ENCODE measurements around the gene TNIP2.
"Not testable (repeated sequence)": the region's sequence is repeated elsewhere in the genome, so short reads cannot be mapped to it uniquely, and the experiment has no call there.

TNIP2 gene

DNA sequence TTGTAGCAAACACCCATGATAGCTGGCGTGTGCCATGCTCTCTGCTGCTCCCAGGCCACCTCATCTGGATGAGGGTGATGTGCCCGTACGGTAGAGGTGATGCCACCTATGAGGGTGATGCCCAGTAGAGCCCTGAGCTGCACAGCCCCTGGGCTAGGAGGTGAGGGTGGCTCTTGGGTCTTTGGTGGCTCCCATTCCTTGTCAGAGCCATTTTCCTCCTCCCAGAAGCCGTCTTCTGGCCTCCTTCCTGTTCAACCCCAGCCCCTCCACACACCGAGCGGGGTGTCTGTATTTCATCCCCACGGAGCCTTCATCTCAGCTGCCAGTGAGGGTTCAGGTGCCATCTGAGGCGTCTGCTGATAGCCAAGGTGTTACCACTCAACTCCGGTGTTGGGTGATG, 12.0 kb upstream of the TNIP2 start:
- no peak for DNase-seq (ENCODE audit: low spot score)

DNA sequence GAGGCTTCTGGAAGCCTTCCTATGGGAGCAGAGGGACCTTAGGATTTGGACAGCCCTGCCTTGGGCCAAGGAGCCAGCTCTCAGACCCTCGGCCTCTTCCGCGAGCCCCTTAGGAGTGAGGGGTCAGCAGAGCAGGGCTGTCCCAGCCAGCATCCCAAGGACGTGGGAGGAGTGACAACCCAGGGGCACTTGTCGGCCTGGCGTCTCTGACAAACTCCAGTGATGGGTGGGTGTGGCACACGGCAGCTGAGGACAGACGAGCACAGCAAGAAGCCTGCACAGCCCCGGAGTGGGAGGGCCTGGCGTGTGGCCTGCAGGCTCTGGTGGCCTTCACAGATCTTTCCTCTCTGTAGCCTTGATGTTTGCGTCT, 11.6 kb upstream of the TNIP2 start:
- no peak for DNase-seq (ENCODE audit: low spot score)

DNA sequence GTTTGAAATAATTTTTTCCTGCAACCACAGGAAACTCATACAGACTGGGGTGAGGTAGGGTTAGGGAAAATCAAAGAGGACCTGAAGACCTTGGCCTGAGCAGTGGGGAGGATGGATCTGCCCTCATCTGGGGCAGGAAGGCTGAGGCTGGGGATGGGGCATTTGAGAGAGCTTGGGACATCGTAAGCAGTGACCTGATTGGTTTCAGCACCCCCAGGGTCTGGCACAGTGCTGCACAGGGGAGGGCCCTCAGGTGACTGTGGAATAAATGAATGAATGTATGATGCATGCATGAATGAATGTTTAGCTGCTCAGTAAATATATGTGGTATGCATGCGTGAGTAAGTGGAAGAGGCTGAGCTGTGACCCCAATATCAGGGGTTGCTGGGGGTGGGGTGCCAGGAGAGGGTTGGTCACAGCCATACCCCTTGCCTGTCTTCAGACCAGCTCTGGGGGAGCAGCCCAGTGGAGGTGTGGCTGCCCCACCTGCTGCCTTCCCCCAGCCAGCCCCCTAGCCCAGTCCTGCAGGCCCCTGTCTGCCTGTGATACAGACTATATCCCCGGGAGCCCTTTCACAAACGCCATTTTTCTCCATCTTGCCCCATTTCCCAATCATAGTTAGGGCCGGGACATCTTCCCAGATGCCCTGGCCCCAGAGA, 11.0 kb upstream of the TNIP2 start:
- no peak for DNase-seq (ENCODE audit: low spot score)

DNA sequence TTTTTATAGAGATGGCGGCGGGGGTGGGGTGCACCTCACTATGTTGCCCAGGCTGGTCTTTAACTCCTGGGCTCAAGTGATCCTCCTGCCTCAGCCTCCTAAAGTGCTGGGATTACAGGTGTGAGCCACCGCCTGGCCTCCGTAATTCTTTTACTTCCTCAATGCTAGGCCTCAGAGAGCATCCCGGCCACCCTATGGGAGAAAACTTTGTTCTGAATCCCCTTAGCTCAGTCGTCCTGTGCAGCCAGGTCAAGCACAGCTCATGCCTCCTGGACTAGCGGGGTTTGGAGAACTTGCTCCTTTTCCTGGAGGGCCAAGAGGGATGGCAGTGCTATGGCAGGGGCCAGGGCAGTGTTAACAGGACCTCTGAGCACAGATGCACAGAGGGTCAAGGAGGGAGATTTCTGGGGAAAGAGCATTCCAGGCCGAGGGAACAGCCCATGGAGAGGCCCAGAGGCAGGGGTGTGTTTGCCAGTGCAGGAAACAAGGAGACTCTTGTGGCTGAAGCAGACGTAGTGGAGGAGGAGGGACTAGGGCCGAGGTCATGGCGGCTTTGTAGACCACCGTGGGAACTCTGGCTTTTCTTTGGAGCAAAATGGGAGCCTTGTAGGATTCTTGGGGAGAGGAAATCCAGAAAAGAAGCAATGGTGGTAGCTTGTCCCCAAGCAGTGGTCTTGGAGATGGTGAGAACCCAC, 9.8 kb upstream of the TNIP2 start:
- DNase-seq (ENCODE audit: low spot score) = no peak

DNA sequence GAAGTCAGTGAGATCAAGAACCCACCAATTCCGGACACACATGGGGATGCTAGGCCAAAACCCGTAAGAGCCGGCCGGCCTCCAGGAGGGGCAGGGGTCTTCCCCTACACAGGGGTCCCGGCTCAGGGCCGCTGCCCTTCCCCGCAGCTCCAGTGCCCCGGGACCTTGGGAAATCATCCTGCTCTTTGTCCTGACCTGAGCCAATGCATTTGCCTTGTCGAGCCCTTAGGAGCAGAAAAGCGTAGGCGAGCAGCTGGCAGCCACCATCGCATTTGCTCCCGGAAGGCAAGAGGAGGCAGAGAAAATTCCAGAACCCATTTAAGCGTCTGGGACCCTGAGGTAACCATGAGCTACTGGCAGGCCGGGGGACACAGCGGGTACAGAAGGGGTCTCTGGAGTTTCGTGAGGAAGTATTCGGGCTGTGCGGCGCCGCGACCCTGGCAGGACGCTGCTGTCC, 7.4 kb upstream of the TNIP2 start:
- DNase-seq (ENCODE audit: low spot score) = no peak

DNA sequence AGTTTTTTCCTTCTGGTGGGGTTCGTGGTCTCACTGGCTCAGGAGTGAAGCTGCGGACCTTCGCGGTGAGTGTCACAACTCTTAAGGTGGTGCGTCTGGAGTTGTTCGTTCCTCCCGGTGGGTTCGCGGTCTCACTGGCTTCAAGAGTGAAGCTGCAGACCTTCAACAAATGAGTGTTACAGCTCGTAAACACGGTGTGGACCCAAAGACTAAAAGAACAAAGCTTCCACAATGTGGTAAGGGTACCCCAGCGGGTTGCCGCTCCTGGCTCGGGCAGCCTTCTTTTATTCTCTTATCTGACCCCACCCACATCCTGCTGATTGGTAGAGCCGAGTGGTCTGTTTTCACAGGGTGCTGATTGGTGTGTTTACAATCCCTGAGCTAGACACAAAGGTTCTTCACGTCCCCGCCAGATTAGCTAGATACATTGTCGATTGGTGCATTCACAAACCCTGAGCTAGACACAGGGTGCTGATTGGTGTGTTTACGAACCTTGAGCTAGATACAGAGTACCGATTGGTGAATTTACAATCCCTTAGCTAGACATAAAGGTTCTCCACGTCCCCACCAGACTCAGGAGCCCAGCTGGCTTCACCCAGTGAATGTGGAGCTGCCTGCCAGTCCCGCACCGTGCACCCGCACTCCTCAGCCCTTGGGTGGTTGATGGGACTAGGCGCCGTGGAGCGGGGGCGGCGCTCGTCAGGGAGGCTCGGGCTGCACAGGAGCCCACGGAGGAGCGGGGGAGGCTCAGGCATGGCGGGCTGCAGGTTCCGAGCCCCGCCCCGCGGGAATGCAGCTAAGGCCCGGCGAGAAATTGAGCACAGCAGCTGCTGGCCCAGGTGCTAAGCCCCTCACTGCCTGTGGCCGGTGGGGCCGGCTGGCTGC, 6.6 kb upstream of the TNIP2 start:
- DNase-seq (ENCODE audit: low spot score) = not testable (repeated sequence)

DNA sequence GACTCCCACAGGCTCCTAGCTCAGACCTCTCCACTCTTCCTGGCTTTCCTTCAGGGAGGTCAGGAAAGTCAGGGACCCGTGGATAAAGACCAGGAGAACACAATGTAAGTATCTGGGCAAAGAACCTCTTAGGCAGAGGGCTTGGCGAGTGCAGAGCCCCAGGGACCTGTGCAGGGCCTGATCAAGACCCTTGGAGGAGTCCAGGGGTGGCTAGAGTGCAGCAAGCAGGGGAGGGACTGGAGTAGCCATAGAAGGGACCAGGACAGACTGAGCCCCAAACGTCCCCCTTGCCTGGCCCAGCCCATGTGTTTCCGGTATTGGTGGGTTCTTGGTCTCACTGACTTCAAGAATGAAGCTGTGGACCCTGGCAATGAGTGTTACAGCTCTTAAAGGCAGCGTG, 5.9 kb upstream of the TNIP2 start:
- no peak for DNase-seq (ENCODE audit: low spot score)

DNA sequence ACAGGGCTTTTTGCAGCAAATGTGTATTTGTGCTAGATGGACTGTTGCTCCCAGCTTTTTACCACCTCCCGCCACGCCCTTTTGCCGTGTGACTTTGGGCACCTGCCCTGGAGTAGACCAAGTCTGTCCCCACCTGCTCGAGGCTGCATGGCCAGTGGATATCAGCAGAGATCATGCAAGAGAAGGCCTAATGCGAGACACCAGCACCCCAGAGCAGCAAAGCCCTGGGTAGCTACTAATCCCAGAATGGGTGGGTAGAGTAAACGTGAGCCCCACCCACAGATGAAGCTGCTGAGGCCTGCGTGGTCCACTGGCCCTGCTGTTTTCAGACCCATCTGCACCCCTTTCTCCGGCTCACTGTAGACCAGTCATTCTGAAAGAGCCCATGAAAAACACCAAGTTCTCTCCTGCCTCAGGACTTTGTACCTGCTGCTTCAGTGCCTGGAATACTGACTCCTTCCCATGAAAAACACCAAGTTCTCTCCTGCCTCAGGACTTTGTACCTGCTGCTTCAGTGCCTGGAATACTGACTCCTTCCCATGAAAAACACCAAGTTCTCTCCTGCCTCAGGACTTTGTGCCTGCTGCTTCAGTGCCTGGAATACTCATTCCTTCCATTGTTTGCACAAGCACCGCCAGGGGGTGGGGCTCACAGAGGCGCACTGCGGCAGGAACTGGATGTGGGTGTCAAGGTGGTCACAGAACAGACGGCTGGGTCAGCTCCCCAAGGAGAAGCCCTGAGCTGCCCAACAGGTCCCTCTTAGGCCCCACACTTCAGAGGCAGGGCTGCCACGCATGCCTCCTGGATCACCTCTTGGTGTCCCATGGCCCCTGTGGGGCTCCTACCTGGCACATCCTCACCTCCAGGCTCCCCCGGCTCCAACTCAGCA, 5.1 kb upstream of the TNIP2 start:
- DNase-seq (ENCODE audit: low spot score) = peak; percentile 49

DNA sequence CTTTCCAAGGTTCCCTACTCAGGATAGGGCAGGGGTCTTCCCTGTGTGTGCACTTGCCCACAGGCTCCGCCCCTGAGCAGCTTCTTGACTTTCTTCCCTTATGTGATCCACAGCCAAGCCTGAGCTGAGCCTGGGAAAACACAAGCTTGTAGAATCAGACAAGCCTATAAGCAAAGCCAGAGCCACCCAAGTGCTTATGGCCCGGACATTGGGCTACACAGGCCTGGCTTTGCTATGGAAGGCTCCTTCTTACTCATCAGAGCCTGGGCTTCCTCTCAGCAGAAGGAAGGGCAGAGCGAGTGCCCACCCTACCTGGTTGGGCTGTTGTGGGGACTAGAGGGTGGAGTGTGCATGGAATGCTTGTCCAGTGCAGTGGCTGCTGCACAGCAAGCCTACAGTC, 1.3 kb upstream of the TNIP2 start:
- no peak for DNase-seq (ENCODE audit: low spot score)

DNA sequence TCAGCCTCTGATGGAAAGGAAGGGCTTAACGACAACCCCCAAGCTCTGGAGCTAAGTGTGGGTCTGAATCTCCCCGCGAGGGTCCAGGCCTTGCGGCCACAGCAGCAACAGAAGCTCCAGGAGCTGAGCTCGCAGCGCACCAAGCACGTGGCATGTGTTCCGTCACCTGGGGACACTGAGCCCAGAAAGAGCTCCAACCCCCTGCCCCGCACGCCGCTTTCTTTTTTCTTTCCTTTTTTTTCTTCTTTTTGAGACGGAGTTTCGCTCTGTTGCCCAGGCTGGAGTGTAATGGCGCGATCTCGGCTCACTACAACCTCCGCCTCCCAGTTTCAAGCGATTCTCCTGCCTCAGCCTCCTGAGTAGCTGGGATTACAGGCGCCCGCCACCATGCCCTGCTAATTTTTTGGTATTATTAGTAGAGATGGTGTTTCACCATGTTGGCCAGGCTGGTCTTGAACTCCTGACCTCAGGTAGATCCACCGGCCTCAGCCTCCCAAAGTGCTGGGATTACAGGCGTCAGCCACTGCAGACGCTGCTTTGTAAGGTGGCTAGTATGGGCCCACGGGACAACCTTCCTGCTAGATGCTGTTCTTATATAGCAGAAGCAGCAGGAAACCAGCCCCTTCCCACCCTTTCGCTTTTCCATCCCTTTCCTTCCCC, 685 bp upstream of the TNIP2 start:
- DNase-seq (ENCODE audit: low spot score) = no peak

DNA sequence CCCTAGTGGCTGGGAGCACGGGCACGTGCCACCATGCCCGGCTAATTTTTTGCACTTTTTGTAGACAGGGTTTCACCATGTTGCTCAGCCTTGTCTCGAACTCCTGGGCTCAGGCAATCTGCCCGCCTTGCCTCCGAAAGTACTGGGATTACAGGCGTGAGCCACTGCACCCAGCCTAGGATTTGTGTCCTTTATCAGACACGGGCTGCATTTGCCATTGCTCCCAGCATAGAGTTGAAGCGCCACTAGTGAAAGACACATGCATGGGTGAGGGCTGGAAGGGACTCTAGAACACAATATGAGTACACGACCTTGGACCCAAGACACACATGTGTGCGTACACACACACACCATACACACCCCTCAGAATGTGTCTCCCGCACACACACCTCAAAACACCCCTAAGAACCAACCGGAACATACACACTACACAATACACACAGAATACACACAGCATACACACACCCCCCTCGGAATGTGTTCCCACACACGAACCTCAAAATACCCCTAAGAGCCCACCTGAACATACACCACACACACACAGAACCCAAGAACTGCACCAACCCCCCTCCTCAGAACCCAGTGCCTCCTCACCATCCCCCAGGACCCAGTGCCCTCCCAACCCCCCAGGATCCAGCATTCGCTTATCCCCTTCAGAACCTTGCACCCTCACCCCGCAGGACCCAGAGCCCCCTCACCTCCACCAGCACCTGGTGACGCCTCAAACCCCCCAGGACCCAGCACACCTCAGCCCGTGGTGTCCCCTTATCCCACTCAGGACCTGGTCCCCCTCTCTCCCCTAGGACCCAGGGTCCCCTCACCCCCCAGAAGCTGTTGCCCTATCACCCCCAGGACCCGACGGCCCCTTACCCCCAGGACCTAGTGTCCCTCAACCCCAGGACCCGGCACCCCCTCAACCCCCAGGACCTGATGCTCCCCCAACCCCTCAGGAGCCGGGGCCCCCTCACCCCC, 1.0 kb downstream of the TNIP2 start:
- DNase-seq (ENCODE audit: low spot score) = no peak

DNA sequence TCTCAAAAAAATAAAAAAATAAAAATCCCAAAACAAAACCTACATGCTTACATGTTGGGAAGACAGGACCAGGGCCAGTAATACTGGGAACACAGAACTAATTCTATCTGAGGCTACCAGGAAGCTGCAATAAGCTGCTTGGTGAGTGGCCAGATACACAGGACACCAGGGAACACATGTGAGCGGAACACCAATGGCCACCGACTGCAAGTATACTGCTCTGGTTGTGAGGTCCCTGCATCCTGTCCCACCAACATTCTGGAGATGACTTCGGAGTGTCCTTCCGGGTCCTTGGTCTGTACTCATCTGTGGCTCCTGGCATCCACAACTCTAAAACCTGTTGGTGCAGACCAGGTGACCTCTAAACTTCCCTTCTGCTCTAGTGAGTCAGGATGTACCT, 2.7 kb downstream of the TNIP2 start:
- no peak for DNase-seq (ENCODE audit: low spot score)

DNA sequence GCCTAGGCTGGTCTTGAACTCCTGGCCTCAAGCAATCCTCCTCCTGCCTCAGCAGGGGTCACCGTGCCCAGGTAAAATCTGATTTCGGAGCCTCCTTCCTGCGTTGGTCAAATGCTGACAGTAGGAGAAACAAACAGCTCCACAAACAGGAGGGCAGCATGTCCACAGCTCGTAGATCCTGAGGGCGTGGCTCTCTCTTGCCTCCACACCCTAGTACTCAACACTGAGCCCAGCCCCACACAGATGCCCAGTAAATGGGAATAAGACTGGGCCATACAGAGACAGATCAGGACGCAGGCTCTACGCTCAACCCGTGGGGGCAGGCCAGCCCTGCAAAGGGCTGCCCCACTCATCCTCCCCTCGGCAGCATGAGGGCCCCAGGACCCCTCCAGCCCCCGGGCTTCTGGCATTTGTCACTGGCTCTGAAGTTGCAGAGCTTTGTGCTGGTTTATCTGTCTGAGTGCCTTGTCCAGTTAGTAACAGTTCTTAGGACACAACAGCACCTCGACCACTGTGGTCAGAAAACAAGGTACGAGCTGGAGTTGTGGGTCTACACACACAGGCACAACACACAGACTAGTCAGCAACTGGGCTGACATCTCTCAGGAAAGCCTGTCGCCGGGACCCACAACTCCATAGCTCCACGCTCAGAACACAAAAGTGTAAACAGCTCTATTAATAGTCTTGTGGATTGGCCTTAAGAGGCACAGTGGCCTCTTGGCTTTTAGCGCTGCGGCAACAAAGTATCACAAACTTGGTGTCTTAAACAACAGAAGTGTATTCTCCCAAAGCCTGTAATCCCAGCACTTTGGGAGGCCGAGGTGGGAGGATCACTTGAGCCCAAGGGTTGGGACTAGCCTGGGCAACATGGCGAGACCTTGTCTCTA, 5.2 kb downstream of the TNIP2 start:
- no peak for DNase-seq (ENCODE audit: low spot score)

DNA sequence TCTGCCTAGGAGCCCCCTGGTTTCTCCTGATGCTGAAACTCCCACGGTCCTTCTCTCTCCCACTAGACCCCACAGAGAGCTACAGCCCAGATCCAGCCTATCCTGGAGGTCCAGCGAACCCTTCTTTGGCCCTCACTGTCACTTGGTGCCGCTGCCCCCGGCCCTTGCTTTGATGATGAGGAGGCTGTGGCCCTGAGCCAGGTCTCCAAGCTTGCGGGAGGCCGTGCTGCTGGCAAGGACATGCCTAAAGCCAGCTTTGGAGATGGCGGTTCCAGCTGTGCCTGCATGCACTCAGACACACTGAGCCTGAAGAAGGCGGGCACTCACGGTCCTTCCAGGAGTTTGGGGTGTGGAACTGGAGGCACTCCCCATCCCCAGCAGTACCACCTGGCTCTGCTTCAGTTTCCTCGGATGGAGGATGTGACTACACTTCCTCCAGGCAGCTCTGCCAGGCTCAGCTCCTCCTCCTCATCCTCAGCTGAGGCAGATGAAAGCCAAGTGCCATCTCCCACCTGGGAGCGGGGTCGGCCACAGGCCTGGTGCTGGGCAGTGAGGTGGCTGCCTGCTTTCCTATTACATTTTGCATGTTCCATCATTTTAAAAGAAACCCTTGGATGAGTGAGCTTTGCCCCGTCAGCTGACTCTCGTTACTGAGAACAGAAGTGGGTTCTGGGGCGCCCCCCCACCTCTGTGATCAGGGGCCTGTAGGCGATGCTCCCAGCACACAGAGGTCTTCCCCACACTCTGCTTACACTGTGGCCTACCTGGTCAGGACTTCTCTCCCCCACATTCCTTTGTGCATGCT, 9.0 kb downstream of the TNIP2 start:
- DNase-seq (ENCODE audit: low spot score) = no peak

DNA sequence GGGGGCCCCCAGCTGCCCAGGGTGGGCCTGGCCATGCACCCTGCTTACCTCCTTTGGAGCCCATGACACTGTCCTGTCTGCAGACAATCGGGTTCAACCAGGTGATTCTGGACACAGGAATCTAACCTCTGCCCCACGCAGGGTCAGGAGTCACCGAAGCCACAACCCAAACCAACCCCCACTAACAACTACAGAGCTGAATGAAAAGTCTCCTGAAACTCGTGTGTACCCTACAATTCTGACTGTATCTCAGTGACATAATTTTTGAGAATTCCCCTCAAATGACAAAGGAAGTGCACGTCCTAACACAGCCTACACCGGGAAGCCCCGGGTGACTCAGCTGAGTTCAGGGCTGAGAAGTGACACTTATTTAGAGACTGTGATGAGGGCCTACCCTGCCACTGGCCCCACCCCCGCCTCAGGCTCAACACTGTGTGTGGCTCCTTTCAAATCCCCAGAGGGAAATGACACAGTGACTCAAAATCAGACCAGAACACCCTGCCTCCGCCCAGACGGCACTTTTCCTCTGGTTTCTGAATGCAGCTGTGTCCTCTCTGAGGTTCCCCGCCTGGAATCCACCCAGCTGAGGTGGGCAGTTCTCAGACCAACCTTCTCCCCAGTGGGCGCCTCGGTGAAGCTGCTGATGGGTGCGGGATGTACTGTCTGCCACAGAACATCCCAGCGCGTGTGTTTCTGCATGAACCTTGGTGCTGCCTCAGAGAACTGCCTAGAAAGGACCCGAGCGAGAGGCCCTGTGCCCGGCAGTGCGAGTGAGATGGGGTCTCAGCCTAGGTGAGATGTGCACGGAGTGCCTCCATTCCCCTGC, 9.9 kb downstream of the TNIP2 start:
- DNase-seq (ENCODE audit: low spot score) = no peak

DNA sequence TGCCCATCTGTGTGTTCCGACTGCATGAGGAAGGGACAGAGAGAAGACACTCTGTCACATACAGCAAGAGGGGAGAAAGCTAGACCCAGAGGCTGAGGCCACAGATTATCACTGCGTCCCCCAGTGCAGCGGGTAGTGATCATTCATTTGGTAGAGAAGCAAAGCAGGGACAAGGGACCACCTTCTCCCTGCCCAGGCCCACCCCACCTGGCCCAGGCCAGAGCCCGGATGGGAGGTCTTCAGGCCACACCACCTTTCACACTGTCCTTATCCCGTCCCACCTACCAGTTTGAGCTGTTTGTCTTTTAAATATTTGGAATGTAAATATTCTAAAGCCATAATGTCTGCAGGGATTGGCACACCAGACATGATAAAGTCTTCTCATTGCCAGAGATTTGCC, 10.6 kb downstream of the TNIP2 start:
- no peak for DNase-seq (ENCODE audit: low spot score)

DNA sequence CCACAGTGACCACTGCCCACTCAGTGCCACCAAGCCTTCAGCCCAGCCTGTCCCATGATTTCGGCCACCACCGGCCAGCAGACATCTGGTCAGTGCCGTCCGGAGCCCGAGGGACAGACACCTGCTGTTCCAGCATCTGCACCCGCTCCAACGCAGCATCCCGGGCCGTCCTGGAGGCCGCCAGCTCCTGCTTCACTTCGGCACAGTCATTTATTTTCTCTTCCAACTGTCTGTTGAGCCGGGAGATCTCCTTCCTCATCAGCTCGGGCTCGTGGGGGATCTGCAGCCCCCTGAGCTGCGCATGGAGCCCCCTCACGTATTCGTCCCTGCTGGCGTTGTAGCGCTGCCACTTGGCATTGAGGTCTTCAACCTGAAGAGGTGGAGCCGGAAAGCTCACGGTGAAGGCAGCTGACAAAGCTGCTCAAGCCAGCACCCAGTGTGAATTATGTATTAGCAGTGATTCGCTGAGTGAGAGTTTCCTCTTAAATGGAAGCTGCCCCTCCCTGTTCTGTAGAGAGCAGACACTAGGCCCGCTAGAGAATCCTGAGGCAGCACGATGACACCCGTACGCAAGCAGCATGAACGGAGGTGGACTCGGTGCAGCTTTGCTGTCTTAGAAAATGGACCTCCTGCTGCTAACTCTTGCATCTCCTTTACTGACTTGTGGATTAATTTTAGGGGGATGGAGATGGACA, 11.4 kb downstream of the TNIP2 start:
- DNase-seq (ENCODE audit: low spot score) = no peak

Measured in LoVo (cell line).